Mesodermal cell (in vitro differentiated cells): Measurements from ENCODE around the gene DDHD1.
"Not testable (repeated sequence)": the region's sequence is repeated elsewhere in the genome, so short reads cannot be mapped to it uniquely, and the experiment has no call there.

Experiments used
- H3K27ac ChIP-seq: 2 replicates; pipeline ENCODE4 v1.7.0; 2013; ENCODE audit warnings: mild to moderate bottlenecking, low read depth, low read length, moderate library complexity; ENCODE audit not compliant: severe bottlenecking
- H3K36me3 ChIP-seq: 2 replicates; pipeline ENCODE4 v1.7.1; 2013; ENCODE audit warnings: mild to moderate bottlenecking, low read length, moderate library complexity; ENCODE audit not compliant: control insufficient read depth, insufficient read depth
- H3K4me1 ChIP-seq: one replicate; pipeline ENCODE4 v1.7.1; 2013; ENCODE audit warnings: mild to moderate bottlenecking, low read length; ENCODE audit not compliant: insufficient read depth, control insufficient read depth, poor library complexity, severe bottlenecking
- H3K4me3 ChIP-seq: 2 replicates; pipeline ENCODE4 v1.7.0; 2013; ENCODE audit warnings: low read length, control low read depth, mild to moderate bottlenecking; ENCODE audit not compliant: insufficient read depth, poor library complexity, severe bottlenecking; ENCODE audit errors: extremely low read depth
- H3K9me3 ChIP-seq: 2 replicates; pipeline ENCODE4 v1.7.1; 2013; ENCODE audit warnings: mild to moderate bottlenecking, low read length, moderate library complexity; ENCODE audit not compliant: control insufficient read depth
- WGBS, 2 experiments: methylation state at CpG; one replicate each; pipeline ENCODE4 v1.1.5; 2013; ENCODE audit warnings: missing lambda C conversion rate in 2 of 2; ENCODE audit not compliant: insufficient coverage in 2 of 2; 5-methylcytosine and 5-hydroxymethylcytosine counted together

DDHD1 gene

DNA sequence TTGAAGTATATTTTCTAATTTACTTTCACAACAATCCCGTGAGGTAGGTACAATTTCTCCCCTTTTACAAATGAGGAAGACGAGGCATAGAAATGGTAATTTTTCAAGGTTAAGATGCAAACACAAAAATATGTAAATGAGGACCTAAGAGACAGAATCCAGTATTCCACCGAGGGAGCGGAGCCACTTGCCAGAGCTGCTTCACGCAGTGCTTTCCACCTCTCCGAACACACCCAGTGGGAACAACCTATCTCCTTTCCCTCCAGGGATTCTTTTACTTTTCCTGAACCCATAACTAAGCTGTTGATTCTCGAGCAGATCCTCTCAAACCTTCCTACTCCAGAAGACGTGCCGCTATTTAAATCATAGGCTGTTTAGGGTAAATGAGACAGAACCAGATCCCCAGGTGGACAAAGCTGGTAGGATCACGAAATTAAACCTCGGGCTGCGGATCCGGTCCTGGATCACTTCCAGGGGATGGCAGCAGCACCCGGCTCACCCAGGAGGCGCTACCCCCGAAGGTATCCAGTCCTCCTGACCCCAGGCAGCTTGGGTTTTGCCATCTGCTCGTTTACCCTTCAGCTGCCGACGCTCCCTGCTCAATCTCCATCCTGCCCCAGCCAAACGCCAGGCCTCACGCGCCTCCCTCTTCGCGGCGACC is 1.5 kb downstream of the DDHD1 start:
- H3K4me1 ChIP-seq, result no peaks in the 10 kb centered on the region
- WGBS, 2 experiments, result 1 to 4% methylated on average over 15 to 17 of the region's 25 CpGs
- no peaks in the 10 kb centered on the region for H3K36me3 ChIP-seq
- H3K27ac ChIP-seq, result no peak overlapping the region
- H3K4me3 ChIP-seq, result peak overlapping the region; percentile 86
- no peaks in the 10 kb centered on the region for H3K9me3 ChIP-seq

DNA sequence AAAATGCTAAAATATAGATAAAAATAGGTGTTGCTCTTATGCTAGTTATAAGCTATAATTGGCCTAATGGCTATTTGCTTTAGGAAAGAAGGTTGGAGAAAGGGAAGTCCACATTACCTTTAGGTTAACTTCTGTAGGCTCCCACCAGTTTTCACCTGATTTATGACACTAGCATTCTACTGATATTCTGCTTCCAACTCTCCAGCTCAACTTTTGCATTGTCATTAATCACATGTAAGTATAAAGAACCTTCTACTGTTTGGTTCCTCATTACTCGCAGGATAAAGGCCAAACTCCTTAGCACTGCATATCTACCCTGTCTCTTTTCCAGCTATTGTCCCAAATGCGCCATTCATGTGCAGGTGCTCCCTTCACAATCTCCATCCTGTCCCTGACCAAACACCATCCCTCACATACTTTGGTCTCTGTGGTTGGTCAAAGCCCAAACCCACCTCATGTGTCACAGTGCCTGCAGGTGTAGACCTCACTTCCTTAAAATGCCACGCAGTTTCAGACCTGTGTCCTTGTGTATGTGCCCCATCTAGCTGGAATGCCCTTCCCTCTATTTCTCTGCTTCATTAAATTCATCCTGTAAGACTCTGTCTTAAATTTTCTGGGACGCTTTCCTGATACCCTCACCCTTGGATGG is 3.3 kb downstream of the DDHD1 start:
- no peak overlapping the region for H3K4me3 ChIP-seq
- 93 to 98% methylated on average over 3 to 4 of the region's 4 CpGs for WGBS, 2 experiments
- no peaks in the 10 kb centered on the region for H3K4me1 ChIP-seq
- no peak overlapping the region for H3K27ac ChIP-seq
- H3K36me3 ChIP-seq, result no peaks in the 10 kb centered on the region
- H3K9me3 ChIP-seq, result no peaks in the 10 kb centered on the region

DNA sequence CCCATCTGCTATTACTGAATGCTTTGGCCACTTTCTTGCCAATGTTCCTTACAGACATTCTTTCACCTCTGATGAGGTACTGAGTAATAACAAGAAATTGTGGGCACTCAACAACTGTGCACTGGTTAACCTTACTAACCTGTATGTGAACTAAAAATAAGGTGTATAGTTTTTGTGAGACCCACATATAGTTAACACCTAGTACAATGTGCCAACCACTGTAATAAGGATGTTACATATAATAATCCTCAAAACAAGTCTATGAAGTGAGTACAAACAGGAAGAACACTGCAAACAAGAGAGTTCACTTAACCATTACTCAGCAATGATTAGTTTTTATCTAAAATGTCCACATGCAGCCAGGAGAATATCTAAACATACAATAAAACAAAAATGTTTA is 4.5 kb downstream of the DDHD1 start:
- no peaks in the 10 kb centered on the region for H3K36me3 ChIP-seq
- no peak overlapping the region for H3K4me3 ChIP-seq
- H3K27ac ChIP-seq, result no peak overlapping the region
- no peaks in the 10 kb centered on the region for H3K4me1 ChIP-seq
- H3K9me3 ChIP-seq, result peaks cover 4% of the 10 kb centered on the region

DNA sequence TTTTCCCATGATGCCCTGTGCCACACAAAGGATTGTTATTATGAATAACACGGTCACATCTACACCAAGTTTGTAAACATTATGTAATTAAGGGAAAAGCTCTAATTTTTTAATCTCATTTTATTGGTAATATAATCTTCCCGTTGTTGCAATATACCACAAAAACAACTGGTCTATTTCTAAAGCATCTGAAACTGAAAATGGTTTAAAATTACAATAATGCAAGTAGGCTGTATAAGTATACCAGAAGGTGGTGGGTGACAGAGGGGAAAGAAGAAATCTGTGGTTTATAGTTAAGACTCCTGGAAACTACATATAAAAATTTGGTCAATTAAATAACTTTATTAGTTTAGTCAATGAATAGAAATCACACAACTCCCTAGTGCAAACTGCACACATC is 5.2 kb downstream of the DDHD1 start:
- no CpG with 5 or more reads among the region's 2 CpGs for WGBS, 2 experiments
- Histone ChIP-seq H3K9me3 (peaks cover 4% of the 10 kb centered on the region), H3K4me3 (no peak overlapping the region), H3K27ac (no peak overlapping the region), H3K4me1 (no peaks in the 10 kb centered on the region), H3K36me3 (peaks cover 4% of the 10 kb centered on the region)

DNA sequence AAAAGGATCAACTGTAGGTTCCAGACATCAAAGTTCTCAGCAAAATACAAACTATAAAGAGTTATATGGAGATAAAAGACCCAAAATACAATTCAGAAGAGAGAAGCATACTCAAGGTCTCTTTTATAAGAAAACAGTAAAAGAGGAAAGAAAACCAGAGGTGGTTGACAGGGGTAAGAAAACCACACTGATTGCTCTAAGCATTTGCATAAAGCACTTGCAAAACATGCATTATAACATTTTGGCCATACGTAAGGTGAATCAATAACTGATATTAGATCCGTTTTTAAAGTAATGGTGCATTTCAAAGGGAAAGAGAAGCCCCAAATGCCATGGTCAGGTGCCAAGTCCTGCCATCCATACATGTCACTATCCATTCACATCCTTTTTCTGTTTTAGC is 5.9 kb downstream of the DDHD1 start:
- H3K9me3 ChIP-seq, result peaks cover 9% of the 10 kb centered on the region
- no peak overlapping the region for H3K4me3 ChIP-seq
- no peaks in the 10 kb centered on the region for H3K4me1 ChIP-seq
- peaks cover 4% of the 10 kb centered on the region for H3K36me3 ChIP-seq
- no peak overlapping the region for H3K27ac ChIP-seq
- 100% methylated on average over 1 to 2 of the region's 2 CpGs for WGBS, 2 experiments

DNA sequence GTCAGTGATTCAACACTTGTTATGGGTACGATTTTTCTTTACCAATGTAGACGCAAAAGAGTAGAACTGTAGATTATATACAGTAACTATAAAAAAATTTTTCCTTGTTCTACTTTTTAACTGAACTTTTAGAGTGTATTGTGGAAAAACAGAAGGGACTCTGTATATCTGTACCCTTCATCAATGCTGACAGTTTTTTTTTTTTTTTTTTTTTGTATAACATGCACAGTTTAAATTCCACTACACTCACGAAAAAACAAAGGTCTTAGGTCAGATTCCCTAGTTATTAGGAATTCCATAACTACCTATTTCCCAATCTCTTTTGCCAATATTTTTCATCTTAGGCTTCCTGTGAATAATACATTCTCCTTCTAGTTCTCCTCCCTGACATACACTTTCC is 6.4 kb downstream of the DDHD1 start:
- WGBS, 2 experiments, result no CpG with 5 or more reads among the region's 3 CpGs
- H3K36me3 ChIP-seq, result peaks cover 4% of the 10 kb centered on the region
- H3K9me3 ChIP-seq, result peaks cover 13% of the 10 kb centered on the region
- H3K4me1 ChIP-seq, result no peaks in the 10 kb centered on the region
- no peak overlapping the region for H3K4me3 ChIP-seq
- H3K27ac ChIP-seq, result no peak overlapping the region

DNA sequence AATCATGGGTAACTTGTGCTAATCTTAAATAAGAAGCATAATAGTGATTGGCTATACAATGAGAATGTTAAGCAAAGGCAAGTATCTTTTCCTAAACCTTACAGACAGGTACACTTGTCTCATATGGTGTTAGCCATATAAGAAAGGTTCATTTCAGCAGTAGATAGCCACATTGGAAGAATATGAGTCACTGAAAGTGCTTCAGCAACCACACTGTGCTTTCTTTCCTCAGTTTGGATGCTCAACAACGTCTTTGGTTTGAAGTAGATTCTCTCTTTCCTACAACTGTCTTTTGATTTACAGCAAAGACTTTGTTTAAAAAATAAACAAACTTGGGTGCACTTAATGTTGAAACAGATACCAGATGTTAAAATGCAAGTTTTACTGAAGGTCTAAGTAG is 8.9 kb downstream of the DDHD1 start:
- Histone ChIP-seq H3K4me1 (no peaks in the 10 kb centered on the region), H3K27ac (no peak overlapping the region), H3K9me3 (peaks cover 20% of the 10 kb centered on the region), H3K36me3 (peaks cover 4% of the 10 kb centered on the region), H3K4me3 (no peak overlapping the region)
- WGBS, 2 experiments, result no CpG with 5 or more reads among the region's 1 CpG

DNA sequence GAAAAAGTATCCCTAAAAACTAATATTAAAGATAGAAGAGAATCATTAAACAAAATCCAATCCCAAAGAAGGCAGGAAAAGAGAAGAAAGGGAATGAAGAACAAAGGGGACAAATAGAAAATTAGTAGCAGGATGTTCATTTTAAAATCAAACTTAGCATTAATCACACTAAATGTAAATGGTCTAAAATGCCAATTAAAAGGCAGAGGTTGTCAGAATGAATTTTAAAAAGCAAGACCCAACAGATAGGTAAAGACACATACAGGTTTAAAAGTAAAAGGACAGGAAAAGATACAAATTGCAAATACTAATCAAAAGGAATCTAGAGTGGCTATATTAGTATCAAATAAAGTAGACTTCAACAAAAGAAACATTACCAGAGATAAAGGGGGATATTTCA is 12.5 kb downstream of the DDHD1 start:
- H3K27ac ChIP-seq, result no peak overlapping the region
- H3K4me1 ChIP-seq, result no peaks in the 10 kb centered on the region
- H3K4me3 ChIP-seq, result no peak overlapping the region
- H3K9me3 ChIP-seq, result peaks cover 20% of the 10 kb centered on the region
- peaks cover 4% of the 10 kb centered on the region for H3K36me3 ChIP-seq

DNA sequence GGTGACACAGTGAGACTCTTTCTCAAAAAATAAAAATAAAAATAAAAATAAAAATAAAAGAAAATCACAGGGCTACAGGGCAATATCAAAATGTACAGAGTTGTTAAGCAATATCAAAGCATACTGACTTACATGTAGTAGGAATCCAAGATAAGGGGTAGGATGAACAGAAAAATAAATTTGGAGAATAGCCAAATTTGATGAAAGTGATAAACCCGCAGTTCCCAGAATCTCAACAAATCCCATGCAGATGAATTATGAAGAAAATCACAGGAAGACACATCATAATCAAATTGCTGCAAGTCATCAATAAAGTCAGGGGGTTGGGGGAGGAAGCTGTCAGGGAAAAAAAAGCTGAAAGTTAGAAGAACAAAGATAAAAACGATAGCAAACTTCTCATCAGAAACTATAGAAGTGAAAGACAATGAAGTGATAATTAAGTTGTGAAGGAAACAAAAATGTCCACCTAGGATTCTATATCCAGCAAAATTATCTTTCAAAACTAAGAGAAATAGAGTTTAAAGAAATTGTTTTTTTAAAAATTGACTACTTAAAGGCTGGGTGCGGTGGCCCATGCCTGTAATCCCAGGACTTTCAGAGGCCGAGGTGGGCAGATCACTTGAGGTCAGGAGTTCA is 15.4 kb downstream of the DDHD1 start:
- no peaks in the 10 kb centered on the region for H3K4me1 ChIP-seq
- 80% methylated on average over 1 of the region's 4 CpGs; no CpG with 5 or more reads in 1 of the 2 experiments for WGBS, 2 experiments
- H3K36me3 ChIP-seq, result no peaks in the 10 kb centered on the region
- H3K27ac ChIP-seq, result no peak overlapping the region
- peaks cover 15% of the 10 kb centered on the region for H3K9me3 ChIP-seq
- H3K4me3 ChIP-seq, result no peak overlapping the region

DNA sequence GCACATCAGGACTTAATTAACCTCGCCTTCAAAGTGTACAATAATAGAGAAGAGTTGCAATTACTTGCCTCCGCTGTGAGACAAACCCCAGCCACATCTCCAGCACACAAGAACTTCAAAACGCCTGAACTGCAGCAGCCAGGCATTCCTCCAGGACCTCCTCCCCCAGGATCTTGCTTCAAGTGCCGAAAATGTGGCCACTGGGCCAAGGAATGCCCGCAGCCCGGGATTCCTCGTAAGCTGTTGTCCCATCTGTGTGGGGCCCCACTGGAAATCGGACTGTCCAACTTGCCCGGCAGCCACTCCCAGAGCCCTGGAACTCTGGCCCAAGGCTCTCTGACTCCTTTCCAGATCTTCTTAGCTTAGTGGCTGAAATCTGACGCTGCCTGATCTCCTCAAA is 22.6 kb downstream of the DDHD1 start:
- WGBS, 2 experiments, result 75 to 80% methylated on average over 4 to 6 of the region's 10 CpGs
- not testable (repeated sequence) for H3K27ac ChIP-seq, H3K36me3 ChIP-seq, H3K4me1 ChIP-seq, H3K4me3 ChIP-seq, H3K9me3 ChIP-seq

DNA sequence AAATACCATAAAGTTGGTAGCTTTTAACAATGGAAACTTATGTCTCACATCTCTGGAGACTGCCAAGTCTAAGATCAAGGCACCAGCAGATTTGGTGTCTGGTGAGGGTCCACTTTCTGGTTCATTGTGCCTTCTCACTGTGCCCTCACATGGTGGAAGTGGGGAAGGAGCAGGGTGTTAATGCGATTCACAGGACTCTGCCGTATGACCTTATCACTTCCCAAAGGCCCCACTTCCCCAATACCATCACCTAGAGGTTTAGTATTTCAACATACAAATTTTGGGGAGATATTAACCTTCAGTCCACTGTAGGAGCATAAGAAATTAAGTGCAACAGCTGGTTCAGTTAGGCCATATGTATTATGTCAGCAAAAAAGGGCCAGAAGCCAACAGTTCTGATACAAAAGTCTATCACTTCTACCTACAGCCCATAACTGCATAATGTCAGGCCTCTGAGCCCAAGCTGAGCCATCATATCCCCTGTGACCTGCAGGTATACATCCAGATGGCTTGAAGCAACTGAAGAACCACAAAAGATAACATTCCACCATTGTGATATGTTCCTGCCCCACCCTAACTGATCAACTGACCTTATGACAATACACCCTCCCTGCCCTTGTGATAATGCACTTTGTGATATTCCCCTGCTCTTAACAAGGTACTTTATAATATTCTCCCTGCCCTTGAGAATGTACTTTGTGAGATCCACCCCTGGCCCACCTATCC is 24.7 kb downstream of the DDHD1 start:
- Histone ChIP-seq H3K9me3 (no peaks in the 10 kb centered on the region), H3K36me3 (no peaks in the 10 kb centered on the region), H3K27ac (no peak overlapping the region), H3K4me3 (no peak overlapping the region), H3K4me1 (no peaks in the 10 kb centered on the region)
- no CpG with 5 or more reads among the region's 2 CpGs for WGBS, 2 experiments
